ENCODE data around the gene BCAS3. TPM values are rescaled to one million over a fixed set of nuclear protein-coding genes. Genes with fewer than 3 reads are reported as not detected.

BCAS3 gene
- total and polyA plus RNA-seq, 5 experiments from 2014 or later, result 25.7 to 41.4 (median 32.8) TPM

DNA sequence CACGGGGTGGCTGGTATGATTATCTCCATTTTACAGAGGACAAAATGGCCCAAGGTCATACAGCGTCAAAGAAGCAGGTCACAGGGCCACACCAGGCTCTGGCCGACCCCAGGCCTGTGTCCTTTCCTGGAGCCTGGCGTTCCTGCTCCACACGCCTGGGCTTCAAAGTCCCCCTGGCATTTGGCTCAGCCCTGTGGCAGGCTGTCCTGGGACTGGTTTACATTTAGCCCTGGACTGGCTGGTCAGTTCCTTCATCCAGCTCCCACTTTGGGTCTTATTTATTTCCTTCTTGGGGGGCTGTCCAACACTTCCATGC, 737.2 kb downstream of the BCAS3 start:
- H3K4me3 Mint-ChIP-seq, result no peak overlapping the region
- POLR2A ChIA-PET, result no interaction called here
- H3K9me3 Mint-ChIP-seq, result no peaks in the 10 kb centered on the region
- H3K36me3 Mint-ChIP-seq, result no peaks in the 10 kb centered on the region
- peaks cover 9 to 15% (median 9%) of the 10 kb centered on the region in 4 donors for H3K4me1 Mint-ChIP-seq
- no peak overlapping the region for H3K27ac Mint-ChIP-seq
- ATAC-seq, result no peak
- H3K27me3 Mint-ChIP-seq, result peaks cover 8 to 42% (median 25%) of the 10 kb centered on the region in 5 donors
- no peak for DNase-seq

- Mint-ChIP-seq H3K4me3 (peak overlapping the region in 2 of 10 donors; percentile 1 to 29), H3K36me3 (no peaks in the 10 kb centered on the region), H3K27ac (no peak overlapping the region), H3K27me3 (peaks cover 12 to 40% (median 25%) of the 10 kb centered on the region in 5 donors), H3K9me3 (no peaks in the 10 kb centered on the region), H3K4me1 (peaks cover 2 to 9% (median 3%) of the 10 kb centered on the region in 4 donors)
- POLR2A ChIA-PET, result interaction anchor here (0.5 kb wide), 1 partner anchor 414 kb away, joined by 3 read pairs; no protein-coding TSS in a partner anchor
- DNase-seq (no peak), ATAC-seq (no peak)
Observed at GRCh38 chr17:61415374-61416210, 737.9 kb downstream of the BCAS3 start.

- no peak overlapping the region for H3K27ac Mint-ChIP-seq
- peak overlapping the region in 1 of 10 donors; percentile 1 for H3K4me3 Mint-ChIP-seq
- H3K9me3 Mint-ChIP-seq, result no peaks in the 10 kb centered on the region
- POLR2A ChIA-PET, result interaction anchor here (0.5 kb wide), 1 partner anchor 413 kb away, joined by 3 read pairs; no protein-coding TSS in a partner anchor
- H3K36me3 Mint-ChIP-seq, result no peaks in the 10 kb centered on the region
- ATAC-seq (no peak), DNase-seq (peak in 1 of 10 donors; percentile 32)
- peaks cover 12 to 45% (median 28%) of the 10 kb centered on the region in 5 donors for H3K27me3 Mint-ChIP-seq
- H3K4me1 Mint-ChIP-seq, result peaks cover 0 to 7% (median 2%) of the 10 kb centered on the region in 4 donors
Observed at GRCh38 chr17:61416211-61416539, 738.5 kb downstream of the BCAS3 start.

DNA sequence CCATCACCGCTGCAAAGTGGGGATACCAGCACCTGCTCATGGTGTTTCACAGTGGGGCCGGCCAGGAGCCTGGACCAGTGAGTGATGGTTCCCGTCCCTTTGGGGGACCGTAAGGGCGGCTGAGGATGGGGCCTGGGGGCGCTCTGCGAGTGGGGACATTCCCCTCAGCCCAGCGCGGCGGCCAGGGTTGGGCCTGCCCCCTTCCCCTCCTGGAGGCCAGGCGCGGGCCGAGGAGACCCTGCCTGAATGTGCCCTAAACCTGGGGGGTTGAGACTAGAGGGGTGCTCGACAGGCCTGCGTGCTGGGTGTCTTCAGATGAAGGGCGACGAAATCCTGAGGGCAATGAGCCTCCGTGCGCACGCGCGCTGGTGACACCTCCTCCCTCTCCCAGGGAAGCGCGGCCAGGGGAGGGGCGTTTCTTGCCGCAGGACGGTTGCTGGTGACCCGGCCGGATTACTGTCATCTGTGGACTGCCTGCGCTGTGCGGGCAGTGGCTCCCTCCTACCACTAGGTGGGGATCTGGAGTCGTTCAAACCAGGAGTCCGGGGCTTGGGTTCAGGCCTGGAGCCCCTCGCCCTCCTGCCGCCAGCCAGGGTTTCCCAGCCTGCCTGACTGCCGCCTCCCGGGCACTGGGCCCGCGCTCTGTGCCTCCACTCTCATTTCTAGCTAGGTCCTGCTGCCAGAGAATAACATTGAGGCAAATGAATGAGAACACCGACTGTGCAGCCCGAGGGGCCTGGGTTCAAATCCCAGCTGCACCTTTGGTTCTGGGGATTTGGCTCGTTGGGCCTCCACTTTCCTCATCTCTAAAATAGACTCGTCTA, 739.1 kb downstream of the BCAS3 start:
- peaks cover 0 to 7% (median under 1%) of the 10 kb centered on the region in 4 donors for H3K4me1 Mint-ChIP-seq
- H3K27me3 Mint-ChIP-seq, result peaks cover 15 to 45% (median 32%) of the 10 kb centered on the region in 5 donors
- peak overlapping the region in 1 of 10 donors; percentile 29 for H3K27ac Mint-ChIP-seq
- DNase-seq (peak in 5 of 10 donors; percentile 33 to 65 (median 45)), ATAC-seq (peak; percentile 31 to 32)
- H3K9me3 Mint-ChIP-seq, result no peaks in the 10 kb centered on the region
- no peak overlapping the region for H3K4me3 Mint-ChIP-seq
- POLR2A ChIA-PET, result no interaction called here
- no peaks in the 10 kb centered on the region for H3K36me3 Mint-ChIP-seq

- no peak for DNase-seq
- Mint-ChIP-seq H3K4me3 (no peak overlapping the region), H3K4me1 (peaks cover 0 to 5% (median under 1%) of the 10 kb centered on the region in 4 donors), H3K9me3 (no peaks in the 10 kb centered on the region), H3K27me3 (peaks cover 20 to 53% (median 42%) of the 10 kb centered on the region in 5 donors), H3K36me3 (no peaks in the 10 kb centered on the region), H3K27ac (no peak overlapping the region)
- POLR2A ChIA-PET, result no interaction called here
- ATAC-seq, result no peak
Observed at GRCh38 chr17:61418449-61418848, 740.8 kb downstream of the BCAS3 start.

- no peak for ATAC-seq
- POLR2A ChIA-PET, result no interaction called here
- Mint-ChIP-seq H3K9me3 (no peaks in the 10 kb centered on the region), H3K36me3 (no peaks in the 10 kb centered on the region), H3K27me3 (peaks cover 22 to 61% (median 44%) of the 10 kb centered on the region in 5 donors), H3K27ac (no peak overlapping the region), H3K4me1 (peaks cover 0 to 4% (median 0%) of the 10 kb centered on the region in 4 donors), H3K4me3 (no peak overlapping the region)
- DNase-seq, result peak in 1 of 10 donors; percentile 18
Observed at GRCh38 chr17:61419496-61420046, 741.9 kb downstream of the BCAS3 start.

DNA sequence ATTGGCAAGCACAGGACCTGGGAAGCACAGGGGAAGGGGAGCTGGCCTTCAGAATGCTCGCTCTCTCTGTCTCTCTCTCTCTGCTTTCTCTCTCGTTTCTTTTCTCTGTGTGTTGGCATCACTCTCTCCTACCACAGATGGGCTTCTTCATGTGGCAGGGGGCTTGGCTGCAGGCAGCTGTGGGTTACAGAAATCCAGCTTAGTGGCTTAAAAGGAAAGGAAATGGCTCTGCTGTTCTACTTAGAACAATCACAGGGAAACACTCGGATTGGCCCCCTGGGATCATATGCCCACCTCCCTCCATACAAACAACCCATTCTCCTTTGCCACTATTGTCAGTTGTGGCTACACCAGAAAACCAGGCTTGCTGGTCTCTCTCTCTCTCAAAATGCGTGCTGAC, 742.4 kb downstream of the BCAS3 start:
- H3K27me3 Mint-ChIP-seq, result peaks cover 26 to 65% (median 44%) of the 10 kb centered on the region in 5 donors
- POLR2A ChIA-PET, result no interaction called here
- peaks cover 0 to 4% (median 0%) of the 10 kb centered on the region in 4 donors for H3K4me1 Mint-ChIP-seq
- no peak overlapping the region for H3K27ac Mint-ChIP-seq
- H3K9me3 Mint-ChIP-seq, result no peaks in the 10 kb centered on the region
- H3K4me3 Mint-ChIP-seq, result no peak overlapping the region
- DNase-seq (no peak), ATAC-seq (no peak)
- H3K36me3 Mint-ChIP-seq, result no peaks in the 10 kb centered on the region

GRCh38 chr17:61420745-61421398, 743.2 kb downstream of the BCAS3 start:
- Mint-ChIP-seq H3K4me1 (peaks cover 0 to 4% (median 0%) of the 10 kb centered on the region in 4 donors), H3K27ac (no peak overlapping the region), H3K36me3 (no peaks in the 10 kb centered on the region), H3K4me3 (no peak overlapping the region), H3K27me3 (peaks cover 27 to 73% (median 46%) of the 10 kb centered on the region in 5 donors), H3K9me3 (no peaks in the 10 kb centered on the region)
- no peak for DNase-seq
- POLR2A ChIA-PET, result no interaction called here
- ATAC-seq, result no peak

- Mint-ChIP-seq H3K27me3 (peaks cover 27 to 76% (median 47%) of the 10 kb centered on the region in 5 donors), H3K36me3 (no peaks in the 10 kb centered on the region), H3K9me3 (no peaks in the 10 kb centered on the region), H3K4me1 (peaks cover 0 to 4% (median 0%) of the 10 kb centered on the region in 4 donors), H3K27ac (no peak overlapping the region), H3K4me3 (no peak overlapping the region)
- POLR2A ChIA-PET, result no interaction called here
- ATAC-seq (no peak), DNase-seq (peak in 1 of 10 donors; percentile 27)
Observed at GRCh38 chr17:61421460-61421859, 743.8 kb downstream of the BCAS3 start.

- Mint-ChIP-seq H3K27ac (no peak overlapping the region), H3K36me3 (no peaks in the 10 kb centered on the region), H3K9me3 (no peaks in the 10 kb centered on the region), H3K27me3 (peaks cover 29 to 76% (median 46%) of the 10 kb centered on the region in 5 donors), H3K4me3 (no peak overlapping the region), H3K4me1 (no peaks in the 10 kb centered on the region)
- no peak for DNase-seq
- POLR2A ChIA-PET, result no interaction called here
- no peak for ATAC-seq
Observed at GRCh38 chr17:61422116-61422799, 744.6 kb downstream of the BCAS3 start.

GRCh38 chr17:61422869-61423268, 745.2 kb downstream of the BCAS3 start:
- Mint-ChIP-seq H3K27me3 (peaks cover 29 to 76% (median 50%) of the 10 kb centered on the region in 5 donors), H3K9me3 (no peaks in the 10 kb centered on the region), H3K27ac (no peak overlapping the region), H3K4me1 (no peaks in the 10 kb centered on the region), H3K36me3 (no peaks in the 10 kb centered on the region), H3K4me3 (no peak overlapping the region)
- POLR2A ChIA-PET, result no interaction called here
- ATAC-seq (no peak), DNase-seq (no peak)

Measured in naive thymus-derived CD8-positive, alpha-beta T cell (primary cell).